Right lung (tissue), 10 donors: ENCODE results near the gene KRT71. TPM values are rescaled to one million over a fixed set of nuclear protein-coding genes. Genes with fewer than 3 reads are reported as not detected.
A peak's percentile ranks its signal among the peaks of the same experiment; 100 is the strongest.
"Not testable (repeated sequence)": the region's sequence is repeated elsewhere in the genome, so short reads cannot be mapped to it uniquely, and the experiment has no call there.

ENCODE experiments used
- DNase-seq, 2 donors: peaks; one replicate each; pipeline ENCODE4 v3.0.0-alpha.2; 2013
- long read RNA-seq, 8 donors: transcript quantifications; one replicate each; lab custom pipeline, GENCODE V29; 2026
- polyA plus RNA-seq, 5 donors: library from polyadenylated mRNA; unstranded; fragments of 120-200 nt; gene quantifications; one replicate each; pipeline versions ENCODE4 v1.2.1 to v1.2.3, GENCODE V29; 2013; ENCODE audit warnings: inconsistent platforms in 1 of 5, low replicate concordance in 1 of 5; ENCODE audit not compliant: insufficient read length in 5 of 5, insufficient read depth in 1 of 5

Gene KRT71
- polyA plus RNA-seq, result under 1 TPM in 3 of 5 donors, not detected in 2; 0.06 to 0.12 (median 0.08) TPM
- long read RNA-seq, donor 1, result 0 reads
- long read RNA-seq, donor 2, result 0 reads
- long read RNA-seq, donor 3, result 0 reads
- long read RNA-seq, donor 4, result 0 reads
- long read RNA-seq, donor 5, result 0 reads
- long read RNA-seq, donor 6, result 0 reads
- long read RNA-seq, donor 7, result 0 reads
- long read RNA-seq, donor 8, result 0 reads

DNA sequence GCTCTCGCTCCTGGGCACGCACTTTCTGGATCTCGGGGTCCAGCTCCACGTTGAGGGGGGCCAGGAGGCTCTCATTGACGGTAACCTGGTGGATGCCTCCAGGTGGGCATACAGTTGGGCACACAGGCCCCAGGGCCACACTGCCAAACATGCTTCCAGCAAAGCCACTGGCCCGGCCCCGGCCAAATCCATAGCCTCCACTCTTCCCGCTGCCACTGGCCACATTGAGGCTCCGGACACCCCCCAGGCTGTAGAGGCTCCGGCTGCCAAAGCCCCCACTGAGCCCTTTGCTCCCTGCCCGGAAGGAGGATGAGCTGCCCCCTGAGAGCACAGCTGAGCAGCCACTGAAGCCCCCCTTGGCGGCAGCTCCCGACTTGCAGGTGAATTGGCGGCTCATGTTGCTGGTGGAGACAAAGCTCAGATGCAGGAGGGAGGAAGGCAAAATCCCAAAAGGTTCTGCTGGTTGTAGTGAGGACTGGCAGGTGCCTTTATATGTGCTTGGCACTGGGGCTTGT lies at the start of gene KRT71:
Gene KRT71, minus strand, starts transcription at position 465 of the 515 bp plus-strand sequence. Its CDS starts 68 bp downstream, at position 397.
- DNase-seq, result no peak

DNA sequence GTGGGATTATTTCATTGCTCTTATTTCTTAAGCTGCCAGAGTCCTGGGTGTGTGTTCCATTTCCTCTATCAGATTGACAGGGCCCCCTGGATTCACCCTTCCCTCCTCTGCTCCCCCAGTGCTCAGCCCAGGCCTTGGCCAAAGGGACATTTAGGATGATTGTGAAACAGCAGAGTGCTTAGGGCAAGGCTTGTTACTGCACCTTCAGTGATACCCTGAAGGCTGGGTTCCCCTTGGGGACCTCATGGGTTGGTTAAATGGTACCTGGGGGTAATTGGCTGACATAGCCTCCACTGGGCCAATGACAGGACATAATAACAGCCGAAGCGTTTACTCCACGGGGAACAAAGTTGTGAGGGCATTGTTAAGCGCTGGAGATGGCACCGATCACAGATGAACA lies 49.6 kb upstream of the KRT71 start:
- no peak for DNase-seq

DNA sequence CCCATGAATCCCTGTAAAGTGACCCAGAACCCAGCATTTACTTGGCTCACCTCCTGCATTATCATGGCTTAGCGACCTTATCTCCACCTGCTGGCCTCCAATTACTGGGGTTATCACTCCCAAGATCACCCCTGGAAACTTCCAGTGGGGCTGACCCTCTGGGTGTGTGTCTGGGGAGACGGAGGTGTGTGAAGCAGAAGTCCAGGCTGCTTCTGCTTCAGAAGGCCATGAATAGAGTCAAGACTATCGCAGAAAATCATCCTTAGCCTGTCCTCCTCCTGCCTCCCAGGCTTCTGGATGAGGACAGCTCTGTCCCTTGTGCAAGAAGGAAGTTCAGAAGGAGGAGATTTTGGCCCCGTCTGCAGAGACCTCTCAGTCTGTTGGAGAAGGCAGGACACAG lies 48.7 kb upstream of the KRT71 start:
- no peak for DNase-seq

DNA sequence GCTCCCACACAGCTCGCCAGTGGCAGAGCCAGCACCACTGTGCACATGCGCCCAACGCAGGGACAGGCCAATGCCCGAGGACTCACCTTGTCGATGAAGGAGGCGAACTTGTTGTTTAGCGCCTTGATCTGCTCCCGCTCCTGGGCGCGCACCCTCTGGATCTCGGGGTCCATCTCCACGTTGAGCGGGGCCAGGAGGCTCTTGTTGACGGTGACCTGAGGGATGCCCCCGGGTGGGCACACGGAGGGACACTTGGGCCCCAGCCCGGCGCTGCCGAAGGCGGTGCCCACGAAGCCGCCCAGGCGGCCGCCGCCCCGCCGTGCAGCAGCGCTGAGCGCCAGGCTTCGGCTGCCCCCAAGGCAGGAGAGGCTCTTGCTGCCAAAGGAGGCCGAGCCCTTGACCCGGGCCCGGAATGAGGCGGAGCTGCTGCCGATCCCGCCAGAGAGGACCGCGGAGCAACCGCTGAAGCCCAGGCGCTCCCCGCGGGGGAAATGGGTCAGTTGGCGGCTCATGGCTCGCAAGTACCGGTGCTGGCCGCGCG lies 48.1 kb upstream of the KRT71 start, which contains the start of gene KRT72:
Gene KRT72, minus strand, starts transcription at position 523 of the 541 bp plus-strand sequence. Its CDS starts 11 bp downstream, at position 512.
- no peak for DNase-seq

DNA sequence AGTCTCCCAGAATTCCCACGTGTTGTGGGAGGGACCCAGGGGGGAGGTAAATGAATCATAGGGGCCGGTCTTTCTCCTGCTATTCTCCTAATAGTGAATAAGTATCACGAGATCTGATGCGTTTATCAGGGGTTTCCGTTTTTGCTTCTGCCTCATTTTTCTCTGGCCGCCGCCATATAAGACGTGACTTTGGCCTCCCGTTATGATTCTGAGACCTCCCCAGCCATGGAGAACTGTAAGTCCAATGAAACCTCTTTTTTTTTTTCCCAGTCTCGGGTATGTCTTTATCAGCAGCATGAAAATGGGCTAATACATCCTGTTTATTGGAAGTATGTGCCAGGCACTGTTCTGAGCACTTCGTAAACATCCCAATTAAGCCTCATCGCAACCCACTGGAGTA lies 47.5 kb upstream of the KRT71 start:
- DNase-seq, result no peak

DNA sequence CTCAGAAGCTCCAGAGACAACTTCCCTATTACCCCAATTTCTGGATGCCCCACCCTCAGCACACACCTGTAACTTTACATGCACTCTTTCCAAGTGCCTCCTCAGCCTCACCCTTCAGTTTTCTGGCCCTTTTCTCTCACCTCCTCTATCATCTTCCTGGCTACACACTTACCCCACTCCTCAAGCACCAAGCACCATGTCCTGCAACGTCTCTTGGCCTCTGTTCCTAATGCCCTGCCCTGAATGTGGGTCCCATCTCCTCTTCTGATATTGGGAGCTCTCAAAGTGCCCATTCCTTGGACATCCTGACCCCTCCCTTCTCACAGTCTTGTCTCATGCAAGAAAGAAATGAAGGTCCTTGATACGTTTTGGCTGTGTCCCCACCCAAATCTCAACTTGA lies 47.1 kb upstream of the KRT71 start:
- no peak for DNase-seq

DNA sequence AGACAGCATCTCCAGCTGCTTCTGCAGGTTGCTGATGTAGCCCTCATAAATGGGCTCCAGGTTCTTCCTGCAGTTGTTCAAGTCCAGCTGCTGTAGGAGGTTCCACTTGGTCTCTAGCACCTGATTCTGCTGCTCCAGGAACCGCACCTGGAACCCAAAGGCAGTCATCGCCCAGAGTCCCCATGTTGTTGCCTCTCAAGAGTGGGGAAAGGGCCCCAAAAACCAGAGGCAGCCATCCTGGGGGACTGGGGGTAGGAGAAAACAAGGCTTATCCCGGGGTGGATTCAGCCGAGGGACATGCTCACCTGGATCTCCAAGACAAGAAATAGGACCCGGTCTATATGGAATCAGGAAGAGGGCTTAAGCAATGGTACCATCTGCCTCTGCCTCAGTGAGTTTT lies 46.0 kb upstream of the KRT71 start:
- DNase-seq, result no peak

DNA sequence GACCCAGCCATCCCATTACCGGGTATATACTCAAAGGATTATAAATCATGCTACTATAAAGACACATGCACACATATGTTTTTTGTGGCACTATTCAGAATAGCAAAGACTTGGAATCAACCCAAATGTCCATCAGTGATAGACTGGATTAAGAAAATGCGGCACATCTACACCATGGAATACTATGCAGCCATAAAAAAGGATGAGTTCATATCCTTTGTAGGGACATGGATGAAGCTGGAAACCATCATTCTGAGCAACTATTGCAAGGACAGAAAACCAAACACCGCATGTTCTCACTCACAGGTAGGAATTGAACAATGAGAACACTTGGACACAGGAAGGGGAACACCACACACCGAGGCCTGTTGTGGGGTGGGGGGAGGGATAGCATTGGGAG lies 41.3 kb upstream of the KRT71 start:
- DNase-seq, result not testable (repeated sequence)

DNA sequence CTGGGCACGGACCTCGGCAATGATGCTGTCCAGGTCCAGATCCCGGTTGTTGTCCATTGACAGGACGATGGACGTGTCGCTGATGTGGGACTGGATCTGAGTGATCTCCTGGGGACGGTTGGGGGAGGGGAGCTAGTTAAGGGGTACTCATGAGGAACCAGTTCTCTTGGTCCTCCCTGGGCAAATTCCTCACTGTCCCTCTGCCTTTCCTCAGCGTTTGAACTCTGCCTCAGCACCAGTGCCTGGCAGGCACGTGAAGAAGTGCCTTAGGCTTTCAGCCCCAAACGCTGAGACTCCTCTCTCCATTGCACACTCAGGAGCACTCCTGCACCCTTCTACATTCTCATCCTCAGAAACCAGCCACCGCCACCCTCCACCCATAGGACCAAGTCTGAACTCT lies 38.6 kb upstream of the KRT71 start:
- DNase-seq, result no peak

DNA sequence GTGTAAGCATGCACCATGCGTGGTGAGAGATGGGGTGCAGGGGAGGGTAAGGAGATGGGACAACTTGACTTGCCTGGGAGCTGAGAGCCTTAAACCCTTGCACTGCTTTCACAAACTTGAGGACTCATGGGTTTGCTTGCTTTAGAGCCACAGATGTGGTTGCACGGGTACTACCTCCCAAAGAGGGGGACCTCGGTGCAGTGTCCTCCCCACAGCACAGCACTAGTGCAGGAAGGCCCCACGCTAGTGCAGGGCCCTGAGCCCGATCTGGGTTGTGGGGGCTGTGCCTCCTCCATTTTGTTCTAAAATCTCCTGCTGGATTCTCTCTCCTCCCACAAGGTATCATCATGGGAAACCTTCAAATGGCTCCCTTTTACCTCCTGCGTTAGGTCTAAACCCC lies 37.1 kb upstream of the KRT71 start:
- DNase-seq, result no peak

DNA sequence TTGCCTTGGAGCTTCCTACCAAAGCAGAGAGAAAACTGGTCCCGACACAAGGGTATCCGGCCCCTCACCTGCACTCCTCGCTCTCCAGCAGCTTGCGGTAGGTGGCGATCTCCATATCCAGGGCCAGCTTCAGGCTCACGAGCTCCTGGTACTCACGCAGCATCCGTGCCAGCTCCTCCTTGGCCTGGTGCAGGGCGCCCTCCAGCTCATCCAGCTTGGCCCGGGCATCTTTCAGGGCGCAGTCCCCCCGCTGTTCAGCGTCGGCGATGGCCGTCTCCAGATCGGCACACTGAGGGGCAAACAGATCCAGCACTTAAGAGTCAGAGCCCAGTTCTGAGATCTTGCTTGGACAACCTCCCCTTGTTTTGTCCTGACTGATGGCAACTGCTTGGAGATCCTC lies 34.6 kb upstream of the KRT71 start:
- no peak for DNase-seq

DNA sequence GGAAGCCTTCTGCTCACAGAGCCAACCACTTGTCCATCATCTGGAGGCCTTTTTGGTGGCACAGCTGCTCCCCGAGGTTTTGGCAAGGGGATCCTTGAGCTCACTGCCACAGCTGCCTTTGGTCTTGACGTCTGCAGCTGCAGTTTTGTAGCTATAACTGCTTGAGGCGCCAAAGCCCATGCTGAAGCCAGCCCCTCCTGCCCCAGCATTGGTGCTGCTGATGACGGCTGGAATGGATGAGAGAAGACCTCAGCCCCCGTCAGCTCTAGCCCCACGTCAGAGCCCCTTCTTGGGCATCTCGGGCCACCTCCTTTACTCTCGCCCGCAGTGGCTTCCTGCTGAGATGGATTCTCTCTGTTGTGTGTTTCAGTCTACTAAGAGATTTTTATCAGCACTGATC lies 33.0 kb upstream of the KRT71 start:
- no peak for DNase-seq

DNA sequence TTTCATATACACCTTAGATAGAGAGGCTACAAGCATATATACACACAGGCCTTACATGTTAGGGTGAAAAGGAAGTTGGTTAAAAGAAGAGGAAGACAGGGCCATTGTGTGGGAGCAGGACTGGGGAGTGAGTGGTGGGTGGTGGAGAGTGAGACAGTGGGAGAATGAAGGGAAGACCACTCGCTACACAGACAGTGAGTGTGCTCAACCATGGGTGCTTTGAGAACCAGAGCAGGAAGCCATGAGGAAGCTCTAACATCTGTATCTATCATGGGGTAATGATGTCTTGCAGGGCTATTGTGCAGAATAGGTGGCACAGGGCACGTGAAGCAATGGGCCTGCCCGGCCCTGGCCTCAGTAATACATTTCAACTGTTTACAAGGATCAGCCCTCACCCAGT lies 32.1 kb upstream of the KRT71 start:
- DNase-seq, result no peak

DNA sequence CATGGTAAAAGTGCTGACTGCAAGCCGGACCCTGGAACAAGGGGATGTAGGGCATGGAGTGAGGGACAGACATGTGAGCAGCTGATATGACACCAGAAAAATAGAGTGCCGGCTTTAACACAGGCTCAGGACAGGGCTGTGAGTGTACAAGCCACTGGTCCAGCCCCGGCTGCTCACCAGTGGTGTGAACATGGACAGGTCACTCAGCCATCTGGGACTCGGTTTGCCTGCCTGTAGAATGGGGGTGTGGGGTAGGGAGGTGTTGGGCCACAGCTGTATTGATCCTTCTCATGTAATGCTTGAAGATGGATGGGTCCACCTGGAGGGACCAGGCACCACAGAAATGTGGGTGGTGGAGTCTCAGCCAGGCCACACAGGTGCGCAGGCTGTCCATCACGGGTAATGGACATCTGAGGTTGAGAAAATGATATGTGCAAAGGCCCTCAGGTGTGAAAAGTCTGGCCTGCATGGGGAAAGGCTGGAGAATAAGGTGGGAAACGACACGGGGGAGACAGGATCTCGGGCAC lies 31.3 kb upstream of the KRT71 start:
- no peak for DNase-seq

DNA sequence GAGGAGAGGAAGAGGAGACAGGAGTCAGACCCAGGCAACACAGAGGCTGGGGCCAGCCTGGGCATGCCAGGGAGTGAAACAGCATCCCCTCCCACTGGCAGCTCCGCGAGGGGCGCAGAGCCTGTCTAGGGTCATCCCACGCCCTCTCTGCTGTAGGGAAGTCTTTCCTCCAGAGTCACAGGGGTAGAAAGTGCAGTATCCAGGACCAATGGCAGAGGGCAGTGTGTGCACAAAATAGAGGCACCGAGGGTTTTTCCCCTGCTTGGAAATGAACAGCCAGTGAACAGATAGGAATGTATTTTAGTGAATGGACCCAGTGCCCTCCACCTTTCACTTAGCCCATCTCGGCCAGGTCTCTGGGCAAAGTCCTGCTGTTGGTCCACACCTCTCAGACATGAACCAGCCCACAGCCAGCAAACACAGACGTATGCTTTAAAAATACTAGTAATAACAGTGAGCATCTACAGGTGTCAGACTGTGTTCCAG lies 30.1 kb upstream of the KRT71 start:
- DNase-seq, result peak; percentile 23 to 43

DNA sequence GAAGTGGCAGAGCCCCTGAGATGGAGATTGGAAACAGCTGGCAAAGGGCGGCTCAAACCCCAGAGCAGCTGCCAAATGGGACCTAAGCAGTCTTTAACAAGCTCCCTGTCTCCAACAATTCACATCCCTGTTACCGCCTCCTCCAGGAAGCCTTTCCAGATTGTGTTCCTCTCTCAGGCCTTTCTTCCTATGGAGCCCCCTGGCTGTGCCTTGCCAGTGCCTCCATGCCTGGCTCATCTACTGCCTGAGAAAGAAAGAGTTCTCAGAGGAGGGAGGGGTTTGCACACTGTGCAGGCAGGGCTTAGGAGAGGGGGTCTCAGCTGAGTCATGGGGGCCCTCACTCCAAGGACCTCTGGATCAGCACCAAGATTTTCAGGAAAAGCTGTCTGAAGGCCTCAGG lies 29.5 kb upstream of the KRT71 start:
- no peak for DNase-seq

DNA sequence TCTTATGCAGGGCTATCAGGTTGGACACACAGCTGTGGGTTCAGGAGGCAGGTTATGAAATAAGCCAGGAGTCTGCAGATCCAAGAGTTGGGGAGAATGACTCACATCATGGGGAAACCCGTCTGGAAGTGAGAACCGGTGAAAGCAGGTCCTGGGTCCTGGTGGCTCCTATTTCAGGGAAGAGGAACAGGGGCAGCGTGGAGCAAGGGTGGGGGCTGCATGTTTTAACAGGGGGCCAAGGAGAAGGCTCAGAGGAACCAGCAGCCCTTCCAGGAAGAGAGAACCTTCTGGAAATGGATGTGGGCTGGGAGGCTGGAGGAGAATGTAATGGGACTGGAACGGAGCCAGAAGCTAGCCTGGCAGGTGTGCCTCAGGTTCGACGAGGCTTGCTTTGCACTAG lies 28.5 kb upstream of the KRT71 start:
- DNase-seq, result no peak

DNA sequence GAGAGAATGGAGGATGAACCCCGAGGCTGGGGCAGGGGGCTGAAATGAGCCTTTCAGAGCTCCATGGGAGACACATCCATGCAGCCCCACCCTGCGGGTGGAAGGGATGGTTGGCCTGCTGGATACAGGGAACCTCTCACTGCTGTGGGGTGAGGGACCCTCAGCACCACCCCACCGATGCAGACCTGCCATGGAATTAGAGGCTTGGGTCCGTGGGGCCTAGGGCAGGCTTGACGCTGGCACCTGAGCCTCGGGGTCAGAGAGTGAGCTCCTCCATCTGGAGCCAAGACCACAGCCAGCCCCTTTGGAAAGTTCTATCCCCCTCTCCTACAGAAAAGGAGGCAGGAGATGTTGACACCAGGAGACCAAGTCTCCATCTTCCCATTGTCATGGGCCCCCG lies 28.1 kb upstream of the KRT71 start:
- no peak for DNase-seq

DNA sequence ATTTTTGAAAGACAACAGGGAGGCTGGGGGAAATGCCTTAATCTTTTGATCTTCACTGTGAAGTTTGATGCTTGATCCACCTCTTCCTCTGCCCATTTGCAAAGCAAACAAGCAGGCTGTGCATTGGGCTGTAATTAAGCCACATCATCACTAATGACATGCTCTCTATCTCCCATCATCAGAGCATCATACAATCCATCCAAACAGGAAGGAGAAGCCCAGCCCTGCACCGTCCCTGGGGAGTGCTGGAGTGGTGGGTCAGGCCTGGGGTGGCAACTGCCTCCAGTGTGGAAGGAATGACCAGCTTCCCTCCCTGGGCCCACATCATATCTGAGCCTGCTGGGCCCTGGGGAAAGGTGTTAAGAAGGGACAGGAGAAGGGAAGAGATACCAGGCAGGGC lies 27.6 kb upstream of the KRT71 start:
- DNase-seq, result no peak

DNA sequence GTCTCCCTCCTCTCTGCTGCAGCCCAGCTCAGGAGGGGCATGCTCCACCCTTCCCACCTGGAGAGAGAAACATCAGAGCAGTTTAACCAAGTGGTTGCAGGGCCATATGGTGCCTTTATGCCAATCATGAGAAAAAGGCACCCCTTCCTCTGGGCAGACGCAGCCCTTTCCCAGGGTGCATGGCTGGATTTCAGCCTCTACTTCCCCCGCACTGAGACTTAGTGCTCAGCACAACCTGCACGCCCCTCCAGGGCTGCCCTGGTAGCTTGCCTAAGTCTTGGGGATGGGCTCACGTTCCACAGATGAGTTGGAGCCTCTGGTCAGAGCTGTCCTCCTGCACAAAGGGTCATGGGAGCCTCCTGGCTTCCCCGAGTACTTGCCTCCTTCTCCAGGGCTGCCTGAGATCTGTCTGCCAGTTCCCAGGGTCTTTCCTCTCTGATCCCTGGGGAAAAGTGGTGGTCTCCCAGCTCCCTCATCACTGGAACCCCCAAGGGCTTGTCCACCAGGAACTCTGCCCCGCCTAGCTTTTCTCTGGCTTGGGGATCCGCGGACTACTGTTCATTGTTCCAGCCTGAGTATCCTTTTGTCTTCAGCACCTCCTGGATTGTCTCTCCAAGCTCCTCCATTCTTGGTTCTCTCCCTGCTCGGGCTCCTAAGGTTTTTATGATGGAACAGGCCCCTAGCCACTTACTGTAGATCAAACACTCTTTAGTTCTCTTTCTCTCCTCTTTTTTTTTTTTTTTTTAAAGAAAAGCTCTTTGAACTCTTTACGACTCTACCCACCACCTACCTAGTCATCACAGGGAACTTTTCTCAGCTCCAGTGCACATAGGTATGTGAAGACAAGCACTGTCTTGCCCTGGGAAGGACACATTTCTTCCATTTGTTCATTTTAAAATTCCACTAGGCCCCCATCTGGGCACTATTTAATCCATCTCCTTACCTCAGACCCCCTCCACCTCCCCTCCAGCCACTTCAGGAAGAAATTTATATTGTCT lies 26.8 kb upstream of the KRT71 start:
- no peak for DNase-seq

DNA sequence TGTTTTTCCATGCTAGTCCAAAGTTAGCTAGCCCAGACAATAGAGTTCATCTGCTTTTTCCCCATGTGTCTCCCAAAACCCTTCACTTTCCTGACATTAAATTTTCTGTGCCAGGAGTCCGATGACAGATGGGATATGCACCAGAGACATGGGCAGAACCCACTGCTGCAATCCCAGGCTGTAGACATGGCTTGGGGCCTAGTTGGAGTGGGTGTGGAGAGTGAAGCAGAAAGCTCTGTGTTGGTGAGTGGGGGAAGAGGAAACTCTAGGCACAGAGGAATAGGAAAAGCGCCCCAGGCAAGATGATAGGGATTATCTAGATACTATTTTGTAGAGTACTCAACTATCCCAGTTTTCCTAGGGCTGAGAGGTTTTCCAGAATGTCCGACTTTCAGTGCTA lies 25.5 kb upstream of the KRT71 start:
- DNase-seq, result no peak

DNA sequence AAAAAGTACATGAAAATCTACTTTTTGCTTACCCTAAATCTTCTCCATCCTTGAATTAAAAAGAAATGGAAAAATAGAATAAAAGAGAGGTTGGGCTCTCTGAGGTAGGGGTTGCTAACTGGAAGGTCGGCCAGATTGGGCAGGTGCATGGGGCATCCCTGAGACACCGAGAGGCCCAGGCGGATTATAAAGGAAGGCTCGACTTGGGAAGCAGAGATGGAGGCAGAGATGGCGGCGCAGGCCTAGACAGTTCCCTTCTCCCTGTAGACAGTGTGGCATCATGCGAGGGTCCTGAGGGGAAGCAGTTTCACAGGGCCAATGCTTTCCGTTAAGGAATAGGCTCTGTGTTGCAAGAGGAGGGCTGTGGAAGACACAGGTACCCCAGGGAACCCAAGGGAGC lies 24.4 kb upstream of the KRT71 start:
- DNase-seq, result no peak
